Hepatic stellate cell (primary cell): Measurements from ENCODE around the gene EXOSC2.

Experiments
- DNase-seq: peaks from one replicate; pipeline ENCODE4 v3.0.0; 2011; ENCODE audit warnings: low spot score

EXOSC2 gene

DNA sequence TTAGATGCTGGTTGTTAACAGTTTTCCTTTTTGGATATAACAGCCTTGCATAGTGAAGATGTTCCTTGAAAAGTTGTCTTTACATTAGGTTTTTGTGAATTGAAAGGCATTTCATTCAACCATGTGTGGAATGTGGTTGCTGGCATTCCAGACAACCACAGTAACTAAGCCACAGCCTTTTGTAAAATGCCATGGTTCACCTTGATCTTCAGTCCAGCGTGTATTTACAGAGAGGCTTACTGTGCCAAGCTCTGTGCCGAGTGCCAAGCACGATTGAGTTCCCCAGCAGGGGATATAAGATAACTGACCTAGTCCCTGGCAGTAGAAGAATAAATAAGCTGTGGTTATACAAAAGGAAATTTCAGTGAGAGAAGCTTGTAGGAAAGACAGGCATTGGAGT, 4.9 kb downstream of the EXOSC2 start:
- no peak for DNase-seq

DNA sequence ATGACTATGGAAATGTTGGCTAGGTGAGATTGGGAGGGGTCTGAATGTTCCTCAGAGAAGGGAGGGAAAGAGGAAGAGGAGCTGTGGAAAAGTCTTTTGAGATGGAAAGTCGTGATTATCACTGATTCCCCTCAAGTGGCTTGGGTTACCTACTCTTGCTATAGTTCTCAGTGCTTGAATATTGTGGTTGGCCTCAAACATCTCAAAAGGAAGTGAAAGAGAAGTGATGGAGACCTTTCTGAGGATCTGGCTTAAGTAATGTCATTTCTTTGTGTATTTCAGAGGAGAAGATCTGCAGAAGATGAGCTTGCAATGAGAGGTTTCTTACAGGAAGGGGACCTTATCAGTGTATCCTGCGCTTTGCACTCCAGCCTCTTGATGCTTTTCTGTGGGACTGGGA, 5.5 kb downstream of the EXOSC2 start:
- DNase-seq = no peak

DNA sequence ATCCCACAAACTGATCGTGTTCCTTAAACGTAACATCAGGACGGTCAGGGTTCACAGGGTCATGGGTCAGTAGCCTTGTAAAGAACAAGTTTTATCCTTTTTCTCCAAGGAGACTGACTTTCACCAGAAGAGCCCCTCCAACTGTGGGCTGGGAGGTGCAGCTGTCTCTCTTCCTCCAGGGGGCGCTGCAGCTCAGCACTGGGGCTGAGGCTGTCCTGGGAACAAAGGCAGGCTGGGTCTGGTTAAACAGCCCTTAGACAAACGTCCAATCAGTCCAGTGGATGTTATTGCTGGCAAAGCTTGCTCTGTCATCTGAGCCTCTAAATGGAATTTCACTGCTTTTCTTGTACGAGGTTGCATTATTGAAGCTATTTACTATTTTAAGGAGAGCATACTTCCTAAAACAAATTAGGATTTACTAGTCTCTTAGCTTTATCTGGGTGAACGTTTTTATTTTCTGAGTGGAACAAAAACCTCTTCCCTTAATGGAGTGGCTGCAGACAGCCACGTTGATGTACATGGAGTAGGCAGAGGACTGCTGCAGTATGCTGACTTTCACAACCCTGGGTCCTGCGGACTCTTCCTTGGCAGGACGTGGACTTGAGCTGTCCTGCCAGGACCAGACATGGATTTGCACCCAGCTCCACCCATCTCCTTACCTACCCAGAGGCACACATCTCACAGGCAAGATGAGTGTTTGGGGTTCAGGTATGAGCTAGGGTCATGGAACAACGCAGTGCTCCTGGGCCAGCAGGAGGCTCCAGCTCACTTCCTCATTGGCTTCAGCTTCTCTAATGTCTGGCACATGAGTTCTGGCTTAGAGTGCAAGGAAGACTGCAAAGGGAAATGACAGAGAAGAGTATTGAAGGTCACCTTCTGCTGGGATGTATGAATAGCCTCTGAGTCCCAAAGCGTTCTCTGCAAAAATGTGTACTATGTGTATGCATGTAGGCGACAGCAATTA, 7.8 kb downstream of the EXOSC2 start:
- peak; percentile 77 for DNase-seq

DNA sequence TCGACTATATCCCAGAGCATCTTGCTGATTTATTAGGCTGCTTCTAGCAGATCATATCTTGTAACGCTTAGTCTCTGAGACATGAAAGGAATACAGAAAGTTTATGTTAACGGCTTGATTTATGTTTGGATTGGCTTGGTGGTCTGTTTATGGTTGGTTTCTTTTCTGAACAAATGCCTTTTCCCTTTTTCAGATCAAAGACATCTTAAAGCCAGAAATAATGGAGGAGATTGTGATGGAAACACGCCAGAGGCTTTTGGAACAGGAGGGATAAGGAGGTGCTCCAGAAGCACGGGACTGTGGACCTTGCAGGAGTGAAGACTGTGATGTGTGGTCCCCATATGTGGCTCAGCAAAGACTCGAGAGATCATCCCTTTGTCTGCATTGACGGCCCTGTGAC, 9.9 kb downstream of the EXOSC2 start:
- no peak for DNase-seq

DNA sequence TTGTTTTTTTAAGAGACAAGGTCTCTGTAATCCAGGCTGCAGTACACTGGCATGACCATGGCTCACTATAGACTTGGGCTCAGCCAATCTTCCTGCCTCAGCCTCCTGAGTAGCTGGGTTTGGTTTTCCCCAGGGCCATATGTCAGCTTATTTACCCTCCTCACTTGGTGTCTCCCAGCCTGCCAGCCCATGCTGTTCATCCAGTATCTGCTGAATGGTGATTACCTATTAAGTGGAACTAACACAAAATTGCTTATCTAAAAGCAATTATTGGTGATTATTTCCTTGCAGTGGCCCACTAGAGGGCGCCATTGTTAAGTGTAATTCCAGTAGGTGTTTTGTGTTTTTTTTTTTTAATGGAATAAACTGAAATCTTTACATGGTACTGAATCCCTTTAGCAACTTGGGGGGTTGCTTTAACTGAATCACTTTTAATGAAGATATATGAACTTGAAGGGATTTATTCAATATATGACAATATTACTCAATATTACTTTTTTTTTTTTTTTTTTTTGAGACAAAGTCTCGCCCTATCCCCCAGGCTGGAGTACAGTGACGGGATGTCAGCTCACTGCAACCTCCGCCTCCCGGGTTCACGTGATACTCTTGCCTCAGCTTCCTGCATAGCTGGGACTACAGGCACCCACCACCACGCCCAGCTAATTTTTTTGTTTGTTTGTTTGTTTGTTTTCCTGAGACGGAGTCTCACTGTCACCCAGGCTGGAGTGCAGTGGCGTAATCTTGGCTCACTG, 13.8 kb downstream of the EXOSC2 start:
- DNase-seq = no peak

DNA sequence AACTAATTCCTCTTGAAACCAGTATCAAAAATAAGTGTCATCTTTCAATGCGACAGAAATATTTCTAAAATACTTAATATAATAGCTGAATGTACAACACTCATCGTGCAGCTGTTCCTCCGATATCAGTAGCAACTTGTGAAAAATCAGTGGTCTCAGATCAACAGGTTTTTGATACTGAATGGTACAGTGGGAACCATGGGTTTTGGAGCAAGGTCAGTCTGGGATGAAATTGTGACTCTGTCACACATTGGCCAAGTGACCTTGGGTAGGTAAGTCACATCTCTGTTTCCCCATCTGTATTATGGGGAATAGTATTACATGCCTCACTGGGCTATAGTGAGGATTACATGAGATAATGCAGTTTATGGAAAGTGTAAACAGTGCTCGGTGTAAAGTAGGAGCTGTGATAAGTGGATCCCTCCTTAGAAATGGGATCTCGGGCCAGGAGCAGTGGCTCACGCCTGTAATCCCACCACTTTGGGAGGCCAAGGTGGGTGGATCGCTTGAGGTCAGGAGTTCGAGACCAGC, 17.3 kb downstream of the EXOSC2 start:
- no peak for DNase-seq

DNA sequence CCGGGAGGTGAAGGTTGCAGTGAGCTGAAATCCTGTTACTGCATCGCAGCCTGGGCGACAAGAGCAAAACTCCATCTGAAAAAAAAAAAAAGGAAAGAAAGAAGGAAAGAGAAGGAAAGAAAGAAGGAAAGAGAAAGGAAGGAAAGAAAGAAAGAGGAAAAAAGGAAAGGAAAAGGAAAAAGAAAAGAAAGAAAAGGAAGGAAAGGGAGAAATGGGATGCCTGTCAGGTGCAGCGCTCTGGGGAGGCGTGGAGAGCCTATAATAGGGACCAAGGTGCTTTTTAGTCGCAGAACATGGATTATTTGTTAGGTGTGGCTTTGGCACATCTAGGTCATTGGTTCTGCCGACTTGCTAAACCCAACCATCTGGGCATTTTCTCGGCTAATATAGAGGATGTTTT, 17.9 kb downstream of the EXOSC2 start:
- no peak for DNase-seq

DNA sequence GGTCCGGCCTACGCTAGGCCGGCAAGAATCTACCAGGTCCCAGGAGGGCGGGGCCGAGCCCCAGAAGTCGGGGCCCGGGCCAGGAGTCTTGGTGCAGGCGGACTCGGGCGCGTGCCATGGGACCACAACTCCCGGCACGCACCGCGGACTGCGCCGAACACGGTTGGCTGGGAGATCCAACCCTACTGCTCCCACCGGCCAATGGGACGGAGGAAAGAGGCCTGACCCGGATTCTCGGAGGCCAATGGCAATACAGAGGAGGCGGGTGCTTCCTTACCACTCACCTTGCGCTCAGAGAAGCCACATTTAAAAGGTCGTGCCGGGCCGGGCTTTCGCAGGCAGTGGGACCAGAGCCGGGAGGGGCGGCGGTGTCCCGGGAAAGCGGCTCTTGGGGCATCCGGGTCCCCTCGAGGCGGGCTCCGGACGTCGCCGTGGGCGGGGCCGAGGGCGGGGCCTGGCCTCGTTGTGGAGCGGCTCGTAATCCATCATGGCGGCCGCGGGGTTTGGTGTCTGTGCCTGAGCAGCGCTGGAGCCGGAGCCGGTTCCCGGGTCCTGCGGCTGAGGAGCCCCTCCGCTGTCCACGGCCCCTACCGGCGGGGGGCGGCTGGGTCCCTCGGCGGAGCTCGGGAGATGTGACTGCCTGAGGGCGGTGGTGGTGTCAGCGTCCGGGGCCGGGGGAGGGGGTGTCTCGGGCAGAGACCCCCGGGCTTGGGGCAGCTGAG, 19.1 kb downstream of the EXOSC2 start:
- DNase-seq = peak; percentile 99

DNA sequence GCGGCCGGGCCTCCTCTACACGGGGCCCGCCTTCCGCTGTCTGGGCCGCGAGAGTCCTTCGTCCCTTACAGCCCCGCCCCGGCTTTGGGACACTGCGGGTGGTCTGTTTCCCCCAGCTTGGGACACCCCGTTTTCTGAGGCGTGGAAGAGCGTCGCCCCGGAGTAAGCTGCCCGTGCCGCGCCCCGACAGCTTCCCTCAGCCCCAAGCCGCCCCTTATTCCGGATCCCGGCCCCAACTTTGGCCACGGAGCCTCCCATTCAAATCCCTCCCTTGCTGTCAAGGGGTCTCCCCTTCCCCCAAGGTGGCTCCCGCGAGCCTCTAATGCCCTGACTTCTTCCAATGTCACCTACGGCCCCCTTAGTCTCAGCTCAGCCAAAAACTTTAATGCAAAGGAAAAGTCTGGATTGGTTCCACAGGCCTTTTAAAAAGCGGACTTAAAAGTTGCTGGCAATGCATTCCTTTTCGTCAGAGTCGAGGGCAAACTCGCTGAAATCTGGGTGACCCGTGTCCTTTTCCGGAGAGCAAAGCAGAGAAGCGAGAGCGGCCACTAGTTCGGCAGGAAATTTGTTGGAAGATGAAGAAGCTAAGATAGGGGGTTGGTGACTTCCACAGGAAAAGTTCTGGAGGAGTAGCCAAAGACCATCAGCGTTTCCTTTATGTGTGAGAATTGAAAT, 19.8 kb downstream of the EXOSC2 start:
- DNase-seq = no peak

DNA sequence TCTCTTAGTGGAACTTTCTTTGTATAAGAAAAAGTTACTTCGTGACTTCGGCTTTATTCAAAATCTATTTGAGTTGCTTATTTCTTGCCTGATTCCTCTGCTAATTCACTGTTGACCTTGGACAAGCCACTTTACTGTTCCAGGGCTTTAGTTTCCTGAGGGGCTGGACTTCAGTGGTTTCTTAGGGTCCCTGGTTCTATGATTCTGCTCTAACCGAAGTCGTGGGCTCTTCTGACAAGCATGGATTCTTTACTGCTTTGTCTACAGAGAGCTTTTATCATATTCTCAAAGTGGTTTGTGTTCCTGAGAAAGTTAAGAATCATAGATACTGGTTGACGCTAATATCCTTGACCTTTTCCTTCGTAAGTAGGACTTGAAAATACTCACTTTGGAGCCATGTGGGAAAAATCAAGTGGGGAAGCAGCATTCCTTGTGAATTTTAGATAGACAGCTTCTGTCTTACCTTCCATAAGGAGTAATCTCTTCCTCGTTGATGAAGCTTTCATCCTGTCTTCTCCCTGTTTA, 21.1 kb downstream of the EXOSC2 start:
- DNase-seq = no peak

DNA sequence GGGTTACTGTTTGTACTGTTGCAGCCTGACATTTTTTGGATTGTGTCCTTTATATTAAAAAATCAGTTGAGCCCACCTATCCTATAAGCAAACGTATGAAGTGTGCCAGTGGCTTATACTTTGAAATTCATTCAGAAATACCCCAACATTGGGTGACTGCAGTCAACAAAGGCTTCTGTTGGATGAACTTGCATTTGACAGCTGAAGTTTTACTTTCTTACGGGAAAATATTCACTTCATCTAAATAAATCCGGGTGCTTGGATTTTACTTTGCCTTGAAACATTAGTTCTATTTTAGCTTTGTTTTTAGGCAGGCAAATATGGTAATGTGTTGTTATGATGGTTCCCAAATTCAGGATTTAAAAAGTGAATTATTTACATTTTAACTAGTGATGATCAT, 21.7 kb downstream of the EXOSC2 start:
- DNase-seq = no peak

DNA sequence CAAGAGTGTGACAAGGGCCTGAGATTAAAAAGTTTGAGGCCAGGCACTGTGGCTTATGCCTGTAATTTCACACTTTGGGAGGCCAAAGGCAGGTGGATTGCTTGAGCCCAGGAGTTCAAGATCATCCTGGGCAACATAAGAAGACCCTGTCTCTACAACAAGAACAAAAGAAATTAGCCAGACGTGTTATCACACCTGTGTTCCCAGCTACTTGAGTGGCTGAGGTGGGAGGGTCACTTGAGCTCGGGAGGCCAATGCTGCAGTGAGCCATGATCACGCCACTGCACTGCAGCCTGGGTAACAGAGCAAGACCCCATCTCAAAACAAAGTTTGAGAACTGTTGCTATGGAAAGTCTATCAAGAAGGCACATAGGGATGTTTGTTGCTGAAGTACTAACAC, 25.0 kb downstream of the EXOSC2 start:
- no peak for DNase-seq

DNA sequence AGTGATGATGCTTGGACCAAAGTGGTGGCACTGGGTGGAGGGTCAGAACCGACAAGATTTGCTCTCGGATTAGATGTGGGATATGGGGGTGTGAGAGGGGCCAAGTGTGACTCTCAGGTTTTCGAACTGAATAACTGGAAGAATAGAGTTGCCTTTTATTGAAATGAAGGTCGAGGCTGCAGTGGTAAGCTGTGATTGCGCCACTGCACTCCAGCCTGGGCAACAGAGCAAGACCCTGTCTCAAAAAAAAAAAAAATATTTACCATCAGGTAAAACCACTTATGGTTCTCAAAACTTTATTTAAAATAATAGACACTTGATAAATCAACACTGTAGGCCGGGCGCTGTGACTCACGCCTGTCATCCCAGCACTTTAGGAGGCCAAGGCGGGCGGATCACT, 27.2 kb downstream of the EXOSC2 start:
- DNase-seq = no peak

DNA sequence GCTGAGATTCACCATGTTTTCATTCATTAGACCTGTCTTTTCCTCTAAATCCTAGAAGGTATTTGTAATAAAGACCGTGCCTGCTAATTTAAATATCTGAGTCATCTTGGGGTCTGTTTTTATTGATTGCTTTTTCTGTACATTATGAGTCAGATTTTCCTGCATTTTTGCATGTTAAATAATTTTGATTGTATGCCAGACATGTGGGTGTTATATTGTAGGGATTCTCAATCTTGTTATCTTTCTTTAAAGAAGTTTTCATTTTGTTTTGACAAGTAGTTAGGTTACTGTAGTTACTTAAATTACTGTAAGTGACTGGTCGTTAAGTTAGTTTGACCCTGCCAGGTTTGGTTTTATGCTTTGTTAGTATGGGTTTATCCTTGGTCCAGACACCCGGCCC, 35.1 kb downstream of the EXOSC2 start:
- DNase-seq = no peak

DNA sequence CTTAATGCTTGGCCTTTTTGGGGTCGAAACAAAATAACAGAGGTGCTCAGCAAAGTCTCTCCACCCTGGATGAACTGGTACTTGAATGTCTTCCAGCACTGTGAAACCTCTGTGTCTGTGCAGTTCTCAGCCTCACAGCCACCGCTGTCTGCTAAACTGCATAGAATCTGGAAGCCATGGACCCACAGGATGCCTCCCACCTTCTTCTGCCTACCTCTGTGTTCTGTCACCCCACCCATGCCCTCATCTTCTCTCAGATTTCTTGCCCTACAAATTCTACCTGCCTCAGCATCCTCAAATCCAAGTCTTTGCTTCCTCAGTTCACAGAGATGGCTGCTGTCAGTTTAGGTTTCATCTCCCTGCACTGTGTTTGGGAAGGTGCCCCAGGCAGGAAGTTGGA, 35.6 kb downstream of the EXOSC2 start:
- DNase-seq = no peak

DNA sequence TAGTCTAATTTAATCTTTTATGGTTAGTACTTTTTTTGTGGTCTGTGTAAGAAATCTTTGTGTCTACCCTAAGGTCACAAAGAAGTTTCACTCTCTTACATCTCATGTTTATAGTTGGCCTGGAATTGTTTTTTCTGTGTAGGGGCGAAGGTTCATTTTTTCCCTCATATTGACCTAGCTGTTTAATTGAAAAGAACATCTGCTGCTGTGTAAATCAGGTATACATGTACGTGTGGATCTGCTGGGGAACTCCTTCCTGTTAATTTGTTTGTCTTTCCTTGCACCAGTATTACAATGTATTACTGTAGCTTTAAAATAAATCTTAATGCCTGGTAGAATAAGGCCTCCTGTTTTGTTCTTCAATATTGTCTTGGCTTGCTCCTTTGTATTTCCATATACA, 37.8 kb downstream of the EXOSC2 start:
- DNase-seq = no peak

DNA sequence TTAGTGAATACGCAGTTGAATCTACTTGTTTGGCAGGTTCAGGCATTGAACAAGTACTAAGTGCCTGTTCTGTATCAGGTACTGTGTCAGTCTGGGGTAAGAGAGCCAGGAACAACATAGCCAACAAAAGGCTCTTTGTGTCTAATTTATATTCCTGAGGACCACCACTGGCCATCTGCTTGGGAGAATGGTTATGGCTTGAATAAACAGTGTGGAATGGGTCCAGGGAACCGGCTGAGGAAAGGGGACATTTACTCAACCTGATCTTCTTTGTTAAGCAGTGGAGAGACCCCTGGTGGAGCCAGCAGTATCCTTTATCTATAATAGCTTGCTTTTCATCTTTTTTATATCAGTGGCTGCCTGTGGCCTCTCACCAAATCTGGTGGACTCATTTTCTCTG, 38.6 kb downstream of the EXOSC2 start:
- DNase-seq = no peak

DNA sequence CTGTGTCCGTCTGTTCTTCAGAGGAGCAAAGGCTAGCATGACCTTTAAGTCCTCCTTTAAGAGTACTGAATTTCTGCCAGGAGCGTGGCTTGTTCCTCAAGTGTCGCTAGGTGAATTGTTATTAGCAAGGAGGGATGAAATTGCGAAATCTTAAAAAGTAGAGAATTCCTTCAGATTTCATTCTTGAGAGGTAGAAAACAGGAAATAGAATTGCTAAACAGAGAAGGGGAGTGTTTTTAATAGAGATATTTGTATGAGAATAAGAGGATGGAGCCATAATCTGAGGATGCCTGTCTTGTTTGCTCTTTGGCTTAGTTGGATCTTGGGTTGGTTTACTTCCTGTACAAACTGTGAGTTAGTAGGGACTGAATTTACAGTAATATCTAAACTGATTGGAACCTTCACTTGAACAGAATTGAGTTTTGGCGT, 39.2 kb downstream of the EXOSC2 start:
- no peak for DNase-seq

DNA sequence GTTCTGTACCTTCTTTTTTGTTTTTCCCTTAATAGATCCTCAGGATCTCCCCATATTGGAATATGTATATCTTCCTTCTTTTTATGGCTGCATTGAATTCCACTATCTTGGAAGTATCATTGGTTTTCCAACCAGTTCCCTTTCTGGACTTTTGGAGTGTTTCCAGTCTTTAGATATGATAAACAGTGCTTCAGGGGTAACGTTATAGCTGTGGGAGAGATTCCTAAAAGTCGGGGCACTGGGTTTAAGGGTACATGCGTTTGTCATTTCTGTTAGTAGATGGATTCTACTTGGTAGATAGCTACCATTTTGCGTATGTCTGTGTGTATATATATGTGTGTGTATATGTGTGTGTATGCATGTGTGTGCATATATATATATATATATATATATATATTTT, 42.0 kb downstream of the EXOSC2 start:
- DNase-seq = no peak

DNA sequence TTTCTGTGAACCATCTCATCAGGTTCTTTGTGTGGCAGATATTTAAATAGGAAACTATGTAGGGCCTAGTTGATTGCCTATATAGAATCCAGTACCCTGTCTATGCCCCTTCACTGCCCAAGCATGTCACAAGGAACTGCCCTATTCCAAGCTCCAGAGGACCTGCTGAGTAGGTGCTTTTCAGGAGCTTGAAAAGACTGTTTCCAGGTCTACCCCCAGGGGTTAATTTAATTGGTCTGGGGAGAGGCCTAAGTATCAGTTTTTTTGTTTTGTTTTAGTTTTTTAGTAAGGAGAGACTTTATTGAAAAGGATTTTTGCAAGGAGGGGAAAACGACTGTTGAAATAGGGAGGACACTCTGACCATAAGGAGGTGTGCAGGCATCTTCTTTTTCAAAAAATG, 43.3 kb downstream of the EXOSC2 start:
- no peak for DNase-seq

DNA sequence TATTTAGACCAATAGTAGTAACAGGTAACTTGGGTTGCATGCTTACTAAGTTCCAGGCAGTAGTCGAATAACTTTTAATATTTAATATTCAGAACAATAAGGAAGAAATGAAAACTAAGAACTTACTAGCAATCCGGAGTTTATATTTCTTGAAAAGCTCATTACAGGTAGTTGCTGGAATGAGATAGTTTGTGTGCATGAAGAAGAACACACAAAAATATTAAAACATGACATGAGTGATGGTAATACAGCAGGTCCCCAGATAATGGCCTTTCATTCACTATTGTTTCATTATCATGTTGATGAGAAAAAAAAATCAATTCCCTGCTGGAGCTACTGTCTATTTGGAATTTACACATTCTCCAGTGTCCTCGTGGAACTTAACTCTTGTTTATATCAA, 44.7 kb downstream of the EXOSC2 start:
- no peak for DNase-seq

DNA sequence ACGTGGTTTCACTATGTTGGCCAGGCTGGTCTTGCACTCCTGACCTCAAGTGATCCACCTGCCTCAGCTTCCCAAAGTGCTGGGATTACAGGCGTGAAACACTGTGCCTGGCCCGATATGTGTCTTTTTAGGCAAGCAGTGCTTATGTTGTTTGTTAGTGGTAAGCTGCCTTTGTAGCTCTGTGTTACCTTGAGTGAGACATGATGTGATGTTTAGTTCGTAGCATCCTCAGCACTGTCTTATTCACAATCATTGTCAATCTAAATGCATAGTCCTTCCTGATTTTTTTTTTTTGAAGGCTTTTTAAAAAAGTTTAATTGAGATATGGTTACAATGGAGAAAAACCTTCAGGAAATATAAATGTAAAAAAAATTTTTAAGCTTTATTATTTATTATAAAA, 45.5 kb downstream of the EXOSC2 start:
- no peak for DNase-seq
